Measurements from ENCODE around the gene RTTN. TPM values are rescaled to one million over a fixed set of nuclear protein-coding genes. Genes with fewer than 3 reads are reported as not detected.

The RTTN gene
- 8.1 and 10.7 TPM in 2 replicates for total RNA-seq

DNA sequence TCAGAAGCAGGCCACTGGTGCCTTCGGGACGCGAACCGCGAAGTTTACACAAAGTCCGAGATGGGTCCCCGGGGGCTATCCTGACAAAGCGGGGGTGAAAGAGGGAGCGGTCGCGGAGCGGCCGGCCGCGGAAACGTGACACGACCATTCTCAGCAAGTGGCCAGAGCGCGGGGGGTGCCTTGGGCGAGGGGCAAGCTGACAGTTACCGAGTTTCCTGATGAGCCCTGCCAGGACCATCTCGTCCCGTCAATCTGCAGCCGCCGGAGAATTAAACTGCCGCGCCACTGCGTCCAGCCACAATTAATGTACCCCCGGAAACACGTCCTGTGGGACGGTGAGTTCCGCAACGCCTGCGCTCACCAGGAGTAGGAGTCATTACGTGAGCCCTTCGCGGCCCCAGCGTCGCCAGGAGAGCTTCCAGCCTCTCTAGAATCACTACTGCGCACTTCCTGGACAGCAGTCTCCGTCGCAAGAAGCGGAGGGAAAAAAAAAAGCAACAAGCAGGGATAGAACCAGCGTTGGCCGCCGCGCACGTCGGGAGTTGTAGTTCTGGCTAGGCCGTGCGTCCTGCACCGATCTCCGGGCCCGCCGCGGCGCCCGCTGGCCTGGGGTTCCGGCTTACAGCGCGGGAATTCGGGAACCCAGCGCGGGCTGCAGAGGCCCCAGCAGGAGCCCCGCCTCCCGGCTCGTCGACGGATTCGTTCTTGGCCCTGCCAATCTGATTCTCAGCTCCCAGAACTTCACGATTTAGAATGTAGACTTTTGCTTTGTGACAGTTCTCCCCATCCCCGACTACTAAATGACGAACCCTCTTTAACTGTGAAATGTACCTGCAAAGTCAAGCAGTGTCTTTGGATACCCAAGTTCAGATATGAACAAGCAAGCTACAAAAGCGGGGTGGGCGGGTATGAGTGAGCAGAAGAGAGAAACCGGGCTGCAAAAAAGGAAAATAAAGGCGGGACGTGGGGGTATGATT, at the start of gene RTTN:
RTTN (minus strand) TSS at position 267 of the 977 bp plus-strand sequence; CDS start at position 238, 29 bp downstream.

Other genes with a start within 250 kb of the RTTN start
- gene SOCS6, start 83.4 kb upstream of the RTTN start, total RNA-seq, result 42.5 and 49.7 TPM in 2 replicates